HG02678 (cell line): ENCODE results near the gene TMEM170A.
"Not testable (repeated sequence)": the region's sequence is repeated elsewhere in the genome, so short reads cannot be mapped to it uniquely, and the experiment has no call there.

Source experiments
- ATAC-seq: cut with Tn5 transposase; IDR thresholded peaks from one replicate; pipeline ENCODE4 v1.9.1; 2021; ENCODE audit warnings: mild to moderate bottlenecking, moderate library complexity; ENCODE audit not compliant: unreplicated experiment

Gene TMEM170A

DNA sequence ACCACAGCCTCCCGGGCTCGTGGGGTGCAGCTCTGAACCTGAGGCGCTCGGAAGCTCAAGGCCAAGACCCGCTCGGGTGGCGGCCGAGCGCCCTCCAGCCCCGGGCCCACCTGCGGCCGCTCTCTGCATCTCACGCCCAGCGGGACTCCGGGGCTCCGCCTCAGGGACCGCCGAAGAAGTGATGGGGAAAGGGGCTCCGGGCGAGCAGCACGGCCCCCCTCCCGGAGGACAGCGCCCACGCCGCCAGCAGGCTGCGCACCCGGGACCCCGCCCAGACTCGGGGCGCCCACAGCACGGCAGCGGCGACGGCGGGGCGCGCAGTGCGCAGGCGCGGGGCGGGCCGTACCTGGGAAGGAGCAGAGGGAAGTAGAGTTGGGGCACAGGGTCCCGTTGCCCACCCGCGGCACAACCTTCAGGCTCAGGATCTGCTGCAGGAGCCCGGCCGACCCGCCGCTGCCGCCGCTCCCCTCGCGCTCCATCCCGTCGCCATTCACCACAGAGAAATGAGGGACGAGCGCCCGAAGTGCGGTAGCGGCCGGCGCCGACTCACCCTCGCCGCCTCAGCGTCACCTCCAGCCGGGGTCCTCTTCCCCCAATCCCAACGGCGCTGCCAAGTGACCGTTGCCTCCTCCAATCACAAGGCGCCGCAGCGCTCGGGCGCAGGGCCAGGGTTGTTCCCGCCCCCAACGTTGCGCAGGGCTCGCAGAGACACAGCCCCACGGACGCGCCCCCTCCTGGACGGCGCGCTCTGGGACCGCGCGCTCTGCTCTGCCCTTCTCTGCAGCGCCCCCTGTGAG, at the start of gene TMEM170A:
Gene TMEM170A (minus strand): TSS at position 568 of the 797 bp plus-strand sequence. CDS start 89 bp downstream, at position 479.
- peak; percentile 92 for ATAC-seq

- no peak for ATAC-seq
These were observed 42.1 kb upstream of the TMEM170A start for GRCh38 chr16:75506574-75506973.

DNA sequence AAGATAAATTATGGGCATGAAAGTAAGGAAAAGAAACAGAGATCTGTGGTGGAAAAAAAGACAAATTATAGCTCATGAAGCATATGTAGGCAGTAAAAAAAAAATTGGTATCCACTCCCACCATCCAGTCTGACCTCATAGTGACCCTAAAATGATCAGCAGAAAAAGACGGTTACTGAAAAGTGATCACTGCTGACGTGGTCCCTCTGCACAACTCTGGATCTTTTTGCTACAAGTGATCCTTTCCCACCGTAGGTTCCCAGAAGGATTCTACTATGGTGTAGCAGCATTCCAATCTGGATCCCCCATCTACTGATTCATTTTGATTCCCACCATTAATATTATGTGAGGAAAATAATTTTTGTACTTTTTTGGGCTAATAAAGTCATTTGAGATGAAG, 41.6 kb upstream of the TMEM170A start:
- no peak for ATAC-seq

- no peak for ATAC-seq
These were observed 39.3 kb upstream of the TMEM170A start for GRCh38 chr16:75503801-75504200.

- ATAC-seq, result no peak
These were observed 38.6 kb upstream of the TMEM170A start for GRCh38 chr16:75502916-75503605.

GRCh38 chr16:75501820-75502219, 37.3 kb upstream of the TMEM170A start:
- ATAC-seq, result not testable (repeated sequence)

DNA sequence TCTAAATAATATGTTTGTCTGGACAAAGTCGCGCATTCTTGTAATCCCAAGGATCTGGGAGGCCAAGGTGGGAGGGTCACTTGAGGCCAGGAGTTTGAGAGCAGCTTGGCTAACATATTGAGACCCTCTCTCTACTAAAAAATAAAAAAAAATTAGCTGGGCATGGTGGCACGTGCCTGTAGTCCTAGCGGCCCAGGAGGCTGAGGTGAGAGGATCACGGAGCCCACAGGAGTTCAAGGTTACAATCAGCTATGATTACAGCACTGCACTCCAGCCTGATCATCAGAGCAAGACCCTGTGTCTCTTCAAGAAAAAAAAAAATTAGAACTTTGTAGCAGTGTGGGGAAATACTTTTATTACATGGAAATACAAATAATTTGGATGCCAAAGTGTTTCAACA, 36.9 kb upstream of the TMEM170A start:
- ATAC-seq, result no peak

DNA sequence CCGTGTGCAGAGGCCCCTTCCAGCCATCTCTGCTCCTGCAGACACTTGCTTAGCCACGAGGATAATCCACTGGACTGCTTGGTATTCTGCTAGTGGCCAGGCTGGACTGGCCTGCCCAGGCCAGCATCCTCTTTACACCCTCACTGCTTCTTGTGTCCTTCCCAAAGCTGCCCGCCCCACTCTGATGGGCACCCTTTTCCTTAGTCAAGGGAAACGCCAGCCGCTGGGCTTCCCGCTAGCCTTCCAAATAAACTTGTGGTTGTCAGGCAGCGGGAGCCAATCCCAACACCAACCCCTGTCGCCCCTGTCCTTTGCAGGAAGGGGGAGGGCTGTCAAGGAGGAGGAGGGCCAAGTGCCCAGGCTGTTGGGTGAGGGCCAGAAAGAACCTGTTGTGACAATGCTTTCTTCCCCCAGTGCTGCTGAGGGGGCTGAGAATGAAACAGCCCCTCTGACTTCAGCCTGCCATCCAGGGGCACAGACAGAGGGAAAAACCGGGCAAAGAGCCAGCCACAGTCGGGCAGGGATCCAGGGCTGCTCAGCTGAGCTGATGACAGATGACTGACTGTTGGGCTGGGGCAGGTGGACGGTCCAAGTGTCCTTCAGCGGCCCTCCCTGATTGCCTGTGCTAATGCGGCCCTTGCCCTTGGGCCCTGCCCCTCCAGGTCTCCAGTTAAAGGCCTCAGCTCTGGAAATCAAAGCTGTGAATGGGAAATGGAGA, 34.3 kb upstream of the TMEM170A start:
- not testable (repeated sequence) for ATAC-seq

DNA sequence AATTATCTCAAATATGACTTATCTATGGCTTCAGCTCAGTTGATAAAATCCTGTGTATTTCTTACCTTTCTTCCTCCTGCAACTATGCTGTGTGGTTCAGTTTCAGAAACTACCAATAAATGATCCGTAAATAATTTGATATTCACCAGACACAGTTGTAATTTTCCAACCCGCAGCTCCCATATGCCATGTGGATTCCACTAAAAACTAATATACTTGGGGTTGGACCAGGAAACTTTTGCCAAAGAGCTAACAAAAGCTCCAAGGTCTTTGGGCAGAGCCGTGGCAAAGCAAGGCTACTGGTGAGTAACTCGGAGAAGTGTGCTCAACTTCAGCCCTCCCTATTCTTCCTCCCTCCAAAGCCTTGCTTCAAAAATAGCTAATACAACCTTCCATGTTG, 33.1 kb upstream of the TMEM170A start:
- no peak for ATAC-seq

- peak; percentile 80 for ATAC-seq
These were observed 30.7 kb upstream of the TMEM170A start, which contains the start of gene CHST6 for GRCh38 chr16:75495076-75495674. Gene CHST6, minus strand, starts transcription at chr16:75495441. Its CDS starts 15,613 bp downstream, at chr16:75479828.

GRCh38 chr16:75494661-75495075, 30.2 kb upstream of the TMEM170A start:
- no peak for ATAC-seq

GRCh38 chr16:75494184-75494583, 29.7 kb upstream of the TMEM170A start:
- ATAC-seq, result no peak

DNA sequence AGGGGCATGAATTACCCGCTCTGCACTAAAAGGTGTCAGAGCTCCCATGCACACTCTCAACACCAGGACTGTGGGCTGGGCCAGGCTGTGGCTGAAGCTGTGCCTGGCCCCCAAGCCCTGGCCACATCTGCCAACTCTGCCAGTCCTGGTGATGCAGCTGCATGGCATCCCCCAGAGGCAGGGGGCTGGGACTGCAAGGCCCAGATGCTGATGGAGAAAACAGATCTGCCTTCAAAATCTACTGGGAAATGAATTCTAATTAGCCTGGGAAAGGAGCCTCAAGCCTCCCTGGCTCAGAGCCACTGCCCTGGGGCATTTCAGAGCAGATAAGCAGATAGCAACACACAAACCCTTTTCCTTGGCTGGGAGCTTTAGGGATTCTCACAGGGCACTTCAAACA, 27.4 kb upstream of the TMEM170A start:
- no peak for ATAC-seq

GRCh38 chr16:75488322-75488721, 23.8 kb upstream of the TMEM170A start:
- no peak for ATAC-seq

DNA sequence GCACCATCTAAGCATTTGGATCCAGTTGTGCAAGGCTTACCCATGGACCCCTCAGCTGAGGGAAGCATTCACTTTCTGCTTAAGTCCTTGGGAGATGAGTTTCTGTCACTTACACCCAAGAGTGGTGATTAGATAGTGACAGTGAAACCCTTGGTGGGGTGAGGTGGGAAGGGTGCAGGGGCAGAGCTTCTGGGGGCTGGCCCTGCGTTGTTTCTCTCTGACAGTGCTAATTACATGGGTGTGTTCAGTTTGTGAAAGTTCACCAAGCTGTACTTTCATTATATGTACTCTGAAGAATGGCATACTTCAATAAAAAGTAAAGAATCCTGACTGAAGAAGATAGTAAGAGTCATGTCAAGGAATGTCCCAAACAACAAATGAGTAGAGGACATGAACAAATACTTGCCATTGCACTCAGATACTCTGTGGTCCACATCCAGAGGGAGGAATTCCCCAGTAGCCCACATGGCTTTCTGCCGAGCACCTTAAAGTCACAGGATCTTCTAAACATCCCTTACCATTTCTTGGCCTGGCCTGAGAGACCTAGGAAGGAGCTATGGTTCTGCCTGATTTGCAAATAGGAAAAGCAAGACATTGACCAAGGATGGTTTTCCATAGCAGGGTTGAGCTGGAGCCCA, 22.3 kb upstream of the TMEM170A start:
- peak; percentile 60 for ATAC-seq

GRCh38 chr16:75486014-75486675, 21.7 kb upstream of the TMEM170A start:
- ATAC-seq, result no peak

GRCh38 chr16:75485230-75486013, 20.9 kb upstream of the TMEM170A start:
- no peak for ATAC-seq

GRCh38 chr16:75483222-75483621, 18.7 kb upstream of the TMEM170A start:
- ATAC-seq, result no peak
